ENCODE results near the gene WDR20.

DNA sequence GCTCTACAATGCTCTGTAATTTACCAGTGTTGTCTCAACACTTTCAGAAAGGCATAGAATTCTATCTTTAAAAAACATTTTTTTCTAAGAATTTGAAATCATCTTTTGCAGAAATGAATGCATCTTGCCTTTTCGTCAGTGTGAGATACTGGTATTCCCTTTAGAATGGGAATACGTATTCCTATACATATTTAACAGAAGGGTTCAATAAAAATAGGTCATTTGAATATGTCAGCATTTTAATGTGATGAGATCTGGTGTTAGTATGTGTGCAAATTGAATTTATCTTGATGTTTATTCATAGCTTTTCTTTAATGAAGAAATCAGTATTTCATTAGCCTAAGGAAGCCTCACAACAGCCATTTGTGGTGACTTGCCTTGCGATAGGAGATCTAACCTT is 44.2 kb downstream of the WDR20 start:
- TF ChIP-seq, protein P1, sequence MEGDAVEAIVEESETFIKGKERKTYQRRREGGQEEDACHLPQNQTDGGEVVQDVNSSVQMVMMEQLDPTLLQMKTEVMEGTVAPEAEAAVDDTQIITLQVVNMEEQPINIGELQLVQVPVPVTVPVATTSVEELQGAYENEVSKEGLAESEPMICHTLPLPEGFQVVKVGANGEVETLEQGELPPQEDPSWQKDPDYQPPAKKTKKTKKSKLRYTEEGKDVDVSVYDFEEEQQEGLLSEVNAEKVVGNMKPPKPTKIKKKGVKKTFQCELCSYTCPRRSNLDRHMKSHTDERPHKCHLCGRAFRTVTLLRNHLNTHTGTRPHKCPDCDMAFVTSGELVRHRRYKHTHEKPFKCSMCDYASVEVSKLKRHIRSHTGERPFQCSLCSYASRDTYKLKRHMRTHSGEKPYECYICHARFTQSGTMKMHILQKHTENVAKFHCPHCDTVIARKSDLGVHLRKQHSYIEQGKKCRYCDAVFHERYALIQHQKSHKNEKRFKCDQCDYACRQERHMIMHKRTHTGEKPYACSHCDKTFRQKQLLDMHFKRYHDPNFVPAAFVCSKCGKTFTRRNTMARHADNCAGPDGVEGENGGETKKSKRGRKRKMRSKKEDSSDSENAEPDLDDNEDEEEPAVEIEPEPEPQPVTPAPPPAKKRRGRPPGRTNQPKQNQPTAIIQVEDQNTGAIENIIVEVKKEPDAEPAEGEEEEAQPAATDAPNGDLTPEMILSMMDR (IDR thresholded peaks at IDR 0.05; ENCODE audit: low read length), result no peak
- TF ChIP-seq EZH2phosphoT487 (IDR thresholded peaks at IDR 0.05; ENCODE audit: low read length) (no peak), EZH2 (optimal IDR thresholded peaks at IDR 0.05; ENCODE audit: low read depth, low read length) (no peak)

Data from MM.1S (cell line).